H7 (cell line): ENCODE data around the gene PRR5. TPM values are rescaled to one million over a fixed set of nuclear protein-coding genes. Genes with fewer than 3 reads are reported as not detected.

Experiments
- DNase-seq: peaks from one replicate; pipeline ENCODE4 v3.0.0; 2012
- H3K27me3 ChIP-seq: 2 replicates; pipeline ENCODE4 v1.6.0; 2011; ENCODE audit warnings: mild to moderate bottlenecking, low read length; ENCODE audit not compliant: control insufficient read depth, insufficient read depth
- H3K36me3 ChIP-seq: replicated peaks from 2 replicates; pipeline ENCODE4 v1.5.1; 2011; ENCODE audit warnings: low read length; ENCODE audit not compliant: control insufficient read depth, insufficient read depth
- H3K4me3 ChIP-seq: 2 replicates; pipeline ENCODE4 v1.5.1; 2011; ENCODE audit warnings: low read depth, mild to moderate bottlenecking, control low read depth, low read length, moderate library complexity; ENCODE audit not compliant: insufficient read depth
- total RNA-seq: library from RNA; depleted of rRNA; stranded (reverse); fragments of >200 nt; shearing (Covaris generic); gene quantifications from 2 replicates; pipeline ENCODE4 v1.2.3, GENCODE V29; 2014

The PRR5 gene
- total RNA-seq, 1 experiment from 2014 or later, result 8.4 TPM

GRCh38 chr22:44710474-44711240 lies 8.7 kb downstream of the PRR5 start:
- no peak for DNase-seq
- Histone ChIP-seq H3K27me3 (no peaks in the 10 kb centered on the region), H3K36me3 (no peaks in the 10 kb centered on the region), H3K4me3 (no peak overlapping the region)

GRCh38 chr22:44711241-44711560 lies 9.2 kb downstream of the PRR5 start:
- DNase-seq, result peak; percentile 69

GRCh38 chr22:44711690-44712555 lies 9.9 kb downstream of the PRR5 start:
- no peaks in the 10 kb centered on the region for H3K36me3 ChIP-seq
- no peak overlapping the region for H3K4me3 ChIP-seq
- DNase-seq, result no peak
- no peaks in the 10 kb centered on the region for H3K27me3 ChIP-seq

More at GRCh38 chr22:44711241-44711560, 9.2 kb downstream of the PRR5 start:
- Histone ChIP-seq H3K27me3 (no peaks in the 10 kb centered on the region), H3K36me3 (no peaks in the 10 kb centered on the region), H3K4me3 (no peak overlapping the region)

- Histone ChIP-seq H3K36me3 (no peaks in the 10 kb centered on the region), H3K4me3 (no peak overlapping the region), H3K27me3 (no peaks in the 10 kb centered on the region)
- no peak for DNase-seq
Observed at GRCh38 chr22:44712962-44713361, 11.0 kb downstream of the PRR5 start.

GRCh38 chr22:44714703-44715350 lies 12.8 kb downstream of the PRR5 start:
- H3K27me3 ChIP-seq, result no peaks in the 10 kb centered on the region
- H3K4me3 ChIP-seq, result no peak overlapping the region
- no peaks in the 10 kb centered on the region for H3K36me3 ChIP-seq
- DNase-seq, result no peak

GRCh38 chr22:44718418-44718817 lies 16.4 kb downstream of the PRR5 start:
- Histone ChIP-seq H3K36me3 (no peaks in the 10 kb centered on the region), H3K4me3 (no peak overlapping the region), H3K27me3 (no peaks in the 10 kb centered on the region)
- no peak for DNase-seq

GRCh38 chr22:44719586-44720368 lies 17.8 kb downstream of the PRR5 start:
- Histone ChIP-seq H3K36me3 (no peaks in the 10 kb centered on the region; the same call in 1 of the 2 replicates), H3K4me3 (no peak overlapping the region), H3K27me3 (no peaks in the 10 kb centered on the region)
- no peak for DNase-seq

GRCh38 chr22:44721213-44721612 lies 19.2 kb downstream of the PRR5 start:
- peak; percentile 82 for DNase-seq
- no peaks in the 10 kb centered on the region; the same call in 1 of the 2 replicates for H3K36me3 ChIP-seq
- no peaks in the 10 kb centered on the region for H3K27me3 ChIP-seq
- H3K4me3 ChIP-seq, result no peak overlapping the region

GRCh38 chr22:44722611-44723010 lies 20.6 kb downstream of the PRR5 start:
- DNase-seq, result no peak
- H3K27me3 ChIP-seq, result no peaks in the 10 kb centered on the region
- H3K36me3 ChIP-seq, result no peaks in the 10 kb centered on the region; the same call in 1 of the 2 replicates
- H3K4me3 ChIP-seq, result no peak overlapping the region

GRCh38 chr22:44723801-44724200 lies 21.8 kb downstream of the PRR5 start:
- no peaks in the 10 kb centered on the region; the same call in 1 of the 2 replicates for H3K36me3 ChIP-seq

GRCh38 chr22:44724416-44724815 lies 22.4 kb downstream of the PRR5 start:
- H3K4me3 ChIP-seq, result no peak overlapping the region
- DNase-seq, result no peak

More at GRCh38 chr22:44723801-44724200, 21.8 kb downstream of the PRR5 start:
- no peak for DNase-seq
- Histone ChIP-seq H3K27me3 (no peaks in the 10 kb centered on the region), H3K4me3 (no peak overlapping the region)

GRCh38 chr22:44724859-44725258 lies 22.9 kb downstream of the PRR5 start:
- no peak for DNase-seq
- no peak overlapping the region for H3K4me3 ChIP-seq
- H3K27me3 ChIP-seq, result no peaks in the 10 kb centered on the region
- H3K36me3 ChIP-seq, result no peaks in the 10 kb centered on the region; the same call in 1 of the 2 replicates

More at GRCh38 chr22:44724416-44724815, 22.4 kb downstream of the PRR5 start:
- Histone ChIP-seq H3K27me3 (no peaks in the 10 kb centered on the region), H3K36me3 (no peaks in the 10 kb centered on the region; the same call in 1 of the 2 replicates)

- Histone ChIP-seq H3K36me3 (no peaks in the 10 kb centered on the region; the same call in 1 of the 2 replicates), H3K27me3 (no peaks in the 10 kb centered on the region), H3K4me3 (no peak overlapping the region)
- no peak for DNase-seq
Observed at GRCh38 chr22:44726439-44726838, 24.4 kb downstream of the PRR5 start.

- no peak overlapping the region for H3K4me3 ChIP-seq
- no peaks in the 10 kb centered on the region for H3K27me3 ChIP-seq
- no peaks in the 10 kb centered on the region; the same call in 1 of the 2 replicates for H3K36me3 ChIP-seq
- DNase-seq, result no peak
Observed at GRCh38 chr22:44727148-44727547, 25.1 kb downstream of the PRR5 start.
